ENCODE results near the gene SPATA6.
A peak's percentile ranks its signal among the peaks of the same experiment; 100 is the strongest.

Gene SPATA6

GRCh38 chr1:48248356-48248755, 223.6 kb downstream of the SPATA6 start:
- DNase-seq: no peak

GRCh38 chr1:48246727-48247126, 225.3 kb downstream of the SPATA6 start:
- peak; percentile 45 for DNase-seq

Measured in DMS79 (cell line).